ENCODE results near the gene RNU6-9. TPM values are rescaled to one million over a fixed set of nuclear protein-coding genes. Genes with fewer than 3 reads are reported as not detected.
A peak's percentile ranks its signal among the peaks of the same experiment; 100 is the strongest.

Gene RNU6-9
- polyA plus RNA-seq, 10 donors: not detected

DNA sequence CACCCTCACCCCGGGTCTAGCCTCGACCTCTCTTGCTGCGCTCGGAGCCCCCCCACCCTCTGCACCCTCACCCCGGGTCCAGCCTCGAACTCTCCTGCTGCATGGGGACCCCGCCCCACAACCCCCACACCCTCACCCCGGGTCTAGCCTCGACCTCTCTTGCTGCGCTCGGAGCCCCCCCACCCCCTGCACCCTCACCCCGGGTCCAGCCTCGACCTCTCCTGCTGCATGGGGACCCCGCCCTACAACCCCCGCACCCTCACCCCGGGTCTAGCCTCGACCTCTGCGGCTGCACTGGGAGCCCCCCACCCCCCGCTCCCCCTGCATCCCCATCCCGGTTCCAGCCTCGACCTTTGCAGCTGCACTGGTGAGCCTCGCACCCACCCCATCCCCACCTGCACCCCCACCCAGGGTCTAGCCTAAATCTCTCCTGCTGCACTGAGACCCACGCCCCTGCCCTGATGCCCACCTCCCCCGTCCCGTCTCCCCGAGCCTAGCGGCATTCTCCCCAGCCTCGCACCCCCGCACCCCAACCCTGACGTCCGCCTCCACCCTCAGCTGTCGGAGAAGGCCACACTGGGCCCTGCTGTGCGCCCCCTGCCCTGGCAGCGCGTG lies 32.0 kb upstream of the RNU6-9 start:
- DNase-seq: no peak

DNA sequence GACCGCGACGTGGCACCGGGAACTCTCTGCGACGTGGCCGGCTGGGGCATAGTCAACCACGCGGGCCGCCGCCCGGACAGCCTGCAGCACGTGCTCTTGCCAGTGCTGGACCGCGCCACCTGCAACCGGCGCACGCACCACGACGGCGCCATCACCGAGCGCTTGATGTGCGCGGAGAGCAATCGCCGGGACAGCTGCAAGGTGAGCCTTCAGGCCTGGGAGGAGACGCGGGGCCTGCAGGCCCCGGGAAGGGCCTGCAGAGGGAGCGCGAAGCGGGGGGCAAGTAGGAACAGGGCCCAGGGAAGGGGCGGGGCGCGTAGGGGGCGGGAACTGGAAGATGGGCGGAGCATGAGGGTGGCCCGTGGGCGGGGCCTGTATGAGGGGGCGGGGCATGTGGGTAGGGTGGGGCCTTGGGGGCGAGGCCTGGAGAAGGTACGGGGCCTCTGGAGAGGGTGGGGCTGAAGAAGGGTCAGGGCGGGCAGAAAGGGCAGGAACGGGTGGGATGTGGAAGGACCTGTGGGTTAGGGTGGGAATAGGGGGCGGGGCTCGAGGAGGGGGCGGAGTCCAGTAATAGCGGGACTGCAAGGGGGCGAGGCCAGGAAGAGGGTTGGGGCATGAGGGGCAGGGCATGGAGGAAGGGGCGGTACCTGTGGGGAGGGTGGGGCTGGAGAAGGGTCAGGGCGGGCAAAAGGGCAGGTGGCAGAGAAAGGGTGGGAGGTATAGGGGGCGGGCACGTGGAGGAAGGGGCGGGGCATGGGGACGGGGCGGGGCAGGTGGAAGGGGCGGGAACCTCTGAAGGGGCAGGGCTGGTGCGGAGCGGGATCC lies 31.3 kb upstream of the RNU6-9 start:
- DNase-seq: no peak

DNA sequence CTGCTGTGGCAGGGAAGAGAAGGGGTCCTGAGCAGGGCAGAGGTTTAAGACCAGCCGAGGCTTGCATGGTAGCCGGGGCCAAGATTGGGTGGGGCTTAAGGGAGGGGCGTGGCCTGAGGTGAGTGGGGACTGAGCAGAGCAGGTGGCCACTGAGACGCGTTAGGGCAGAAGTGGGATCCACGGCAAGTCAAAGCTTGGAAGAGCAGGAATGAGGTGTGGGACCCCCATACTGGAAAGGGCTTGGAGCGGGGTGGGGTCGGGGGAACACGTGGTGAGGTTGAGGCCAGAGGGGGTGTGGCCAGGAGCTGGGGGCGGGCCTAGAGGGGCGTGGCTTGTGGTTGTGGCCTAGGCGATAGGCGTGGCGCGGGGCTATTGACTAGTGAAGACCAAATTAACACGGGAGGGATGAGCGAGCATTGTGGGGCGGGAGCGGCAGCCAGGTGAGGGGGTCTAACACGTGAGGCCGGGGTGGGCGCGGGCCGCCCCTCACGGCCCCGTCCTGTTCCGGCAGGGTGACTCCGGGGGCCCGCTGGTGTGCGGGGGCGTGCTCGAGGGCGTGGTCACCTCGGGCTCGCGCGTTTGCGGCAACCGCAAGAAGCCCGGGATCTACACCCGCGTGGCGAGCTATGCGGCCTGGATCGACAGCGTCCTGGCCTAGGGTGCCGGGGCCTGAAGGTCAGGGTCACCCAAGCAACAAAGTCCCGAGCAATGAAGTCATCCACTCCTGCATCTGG lies 30.5 kb upstream of the RNU6-9 start:
- peak in 1 of 3 donors; percentile 67 for DNase-seq

DNA sequence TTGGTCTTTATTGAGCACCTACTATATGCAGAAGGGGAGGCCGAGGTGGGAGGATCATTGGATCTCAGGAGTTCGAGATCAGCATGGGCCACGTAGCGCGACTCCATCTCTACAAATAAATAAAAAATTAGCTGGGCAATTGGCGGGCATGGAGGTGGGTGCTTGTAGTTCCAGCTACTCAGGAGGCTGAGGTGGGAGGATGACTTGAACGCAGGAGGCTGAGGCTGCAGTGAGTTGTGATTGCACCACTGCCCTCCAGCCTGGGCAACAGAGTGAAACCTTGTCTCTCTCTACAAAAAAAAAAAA lies 30.0 kb upstream of the RNU6-9 start:
- DNase-seq: no peak

DNA sequence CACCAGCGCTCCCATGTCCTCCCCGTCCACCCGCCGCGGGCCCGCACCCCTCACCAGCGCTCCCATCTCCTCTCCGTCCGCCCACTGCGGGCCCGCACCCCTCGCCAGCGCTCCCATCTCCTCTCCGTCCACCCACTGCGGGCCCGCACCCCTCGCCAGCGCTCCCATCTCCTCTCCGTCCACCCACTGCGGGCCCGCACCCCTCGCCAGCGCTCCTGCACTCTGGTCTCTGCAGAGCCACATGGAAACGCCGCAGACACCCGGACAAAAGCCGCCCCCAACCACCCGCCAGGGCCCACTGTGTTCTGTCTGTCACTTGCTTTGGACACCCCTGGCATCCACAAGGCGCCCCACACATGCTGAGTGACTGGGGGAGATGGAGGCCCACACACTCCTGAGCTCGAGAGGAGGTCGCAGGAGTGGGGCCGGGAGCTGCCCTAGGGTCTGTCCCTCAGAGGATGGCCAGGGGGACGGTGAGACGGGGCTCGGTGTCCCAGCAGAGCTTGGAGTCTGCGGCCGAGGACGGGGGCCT lies 26.4 kb upstream of the RNU6-9 start:
- DNase-seq: no peak

DNA sequence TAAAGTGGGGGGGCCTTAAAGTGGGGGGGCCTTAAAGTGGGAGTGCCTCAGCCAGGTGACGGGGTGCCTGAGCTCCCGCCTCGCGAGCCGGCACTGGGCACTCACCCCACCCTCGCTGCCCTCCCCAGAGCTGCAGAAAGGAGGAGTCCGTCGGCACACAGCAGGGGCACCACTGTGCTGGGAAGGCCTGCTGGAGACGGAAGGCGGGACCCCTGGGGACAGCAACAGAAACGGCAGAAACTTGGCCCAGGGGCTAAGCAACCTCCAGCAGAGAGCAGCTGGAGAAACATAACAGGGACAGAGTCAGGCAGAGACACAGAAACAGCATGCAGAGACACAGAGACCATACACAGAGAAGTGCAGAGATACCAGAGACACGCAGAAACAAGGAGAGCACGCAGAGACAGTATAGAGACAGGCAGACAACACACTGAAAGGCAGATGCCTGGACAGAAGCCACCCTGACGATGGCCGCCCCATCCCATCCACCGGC lies 25.9 kb upstream of the RNU6-9 start:
- DNase-seq: peak in 1 of 3 donors; percentile 66

DNA sequence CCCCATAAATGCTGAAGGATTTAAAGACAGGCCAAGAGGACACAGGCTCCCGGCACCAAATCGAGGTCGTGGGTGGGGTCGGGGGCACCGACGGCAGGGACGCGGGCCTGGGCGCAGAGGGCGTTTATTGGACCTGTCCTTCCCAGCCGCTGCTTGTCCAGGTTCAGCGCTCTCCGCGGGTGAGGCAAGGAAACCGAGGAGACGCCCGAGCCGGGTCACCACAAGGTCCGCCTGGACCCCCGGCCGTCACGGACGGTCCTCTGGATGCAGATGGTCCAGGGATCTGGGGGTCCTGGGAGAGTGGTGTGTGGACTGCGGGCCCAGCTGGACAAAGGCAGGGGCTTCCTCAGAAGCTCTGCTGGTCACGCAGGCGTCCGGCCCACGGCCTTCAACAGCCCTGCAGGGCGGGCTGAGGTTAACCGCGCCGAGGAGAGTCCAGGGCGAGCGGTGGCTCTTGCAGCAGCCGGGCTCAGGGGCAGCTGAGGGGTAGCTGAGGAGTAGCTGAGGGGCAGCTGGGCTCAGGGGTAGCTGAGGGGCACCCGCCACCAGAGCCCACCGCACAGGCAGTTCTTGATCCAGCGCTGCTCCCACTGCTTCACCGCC lies 25.3 kb upstream of the RNU6-9 start:
- no peak for DNase-seq

DNA sequence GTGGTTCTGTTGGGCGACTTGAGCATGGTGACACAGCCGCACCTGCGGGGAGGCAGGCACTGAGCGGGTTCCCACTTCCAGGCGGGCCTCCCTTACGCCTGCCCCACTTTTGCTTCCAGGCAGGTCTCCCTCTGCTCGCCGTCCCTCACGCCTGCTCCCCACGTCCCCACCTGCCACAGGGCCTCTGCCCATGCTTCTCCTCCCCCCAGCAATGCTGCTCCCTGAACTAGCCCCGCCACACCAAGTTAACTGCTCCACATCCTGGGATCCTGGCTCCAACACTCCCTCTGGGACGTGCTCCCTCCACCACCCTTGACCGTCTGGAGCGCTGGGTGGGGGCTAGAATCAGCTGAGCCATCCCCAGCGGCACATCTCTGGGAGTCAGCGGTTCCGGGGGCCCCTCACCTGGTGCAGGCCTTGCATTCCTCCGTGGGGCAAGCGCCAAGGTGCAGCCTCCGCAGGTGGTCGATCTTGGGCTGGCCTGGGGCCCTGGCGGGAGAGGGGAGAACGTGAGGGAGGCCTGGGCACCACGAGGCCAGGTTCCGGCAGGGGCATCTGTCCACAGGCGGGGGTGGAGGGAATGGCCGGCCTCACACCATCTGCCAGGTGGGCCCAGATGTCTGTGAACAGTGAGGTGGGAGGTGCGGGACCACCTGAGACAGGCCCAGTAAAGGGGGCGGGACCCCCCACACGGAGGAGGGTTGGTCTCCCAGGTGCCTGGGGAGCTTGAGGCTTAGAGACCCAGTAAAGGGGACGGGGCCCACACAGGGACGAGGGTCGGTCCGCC lies 24.6 kb upstream of the RNU6-9 start:
- DNase-seq: no peak

DNA sequence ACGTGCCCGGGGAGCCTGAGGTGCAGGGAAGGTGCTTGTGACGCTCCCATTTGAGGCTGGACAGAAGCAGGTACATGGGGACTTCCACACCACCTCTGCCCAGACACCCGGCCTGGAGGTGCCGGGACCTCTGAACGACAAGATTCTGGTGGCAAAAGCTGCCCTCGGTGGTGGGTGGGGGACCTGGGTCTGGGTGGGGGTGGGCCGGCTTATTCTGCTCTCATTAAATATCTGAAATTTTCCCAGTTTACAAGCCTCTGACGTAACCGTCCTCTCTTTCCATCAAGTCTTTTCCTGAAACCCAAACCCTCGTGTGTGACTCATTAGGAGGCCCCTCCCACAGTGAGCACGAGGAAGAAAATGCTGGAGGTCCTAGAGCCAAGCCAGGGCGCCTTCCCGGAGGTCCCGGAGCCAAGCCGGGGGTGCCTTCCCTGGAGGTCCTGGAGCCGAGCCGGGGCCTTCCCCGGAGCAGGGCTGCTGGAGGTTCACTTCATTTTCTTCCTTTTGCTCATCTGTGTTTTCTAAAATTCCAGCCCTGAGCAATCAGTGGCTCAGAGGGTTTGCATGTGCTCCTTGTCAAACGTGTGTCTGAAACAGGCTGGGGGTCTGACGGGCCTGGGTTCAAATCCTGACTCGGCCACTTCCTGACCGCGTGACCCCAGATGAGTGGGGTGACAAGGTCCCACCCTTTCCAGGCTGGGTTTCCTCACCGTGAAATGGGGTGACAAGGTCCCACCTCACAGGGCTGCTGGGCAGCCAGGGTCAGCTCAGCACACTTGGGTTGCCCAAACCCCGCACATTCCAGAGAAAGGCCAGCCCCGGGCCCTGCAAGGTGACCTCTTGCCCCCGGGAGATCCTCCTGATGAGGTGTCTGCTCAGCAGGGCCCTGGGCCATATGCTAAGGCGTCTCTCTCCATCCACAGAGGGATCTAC lies 23.8 kb upstream of the RNU6-9 start:
- peak; percentile 46 to 91 (median 80) for DNase-seq

DNA sequence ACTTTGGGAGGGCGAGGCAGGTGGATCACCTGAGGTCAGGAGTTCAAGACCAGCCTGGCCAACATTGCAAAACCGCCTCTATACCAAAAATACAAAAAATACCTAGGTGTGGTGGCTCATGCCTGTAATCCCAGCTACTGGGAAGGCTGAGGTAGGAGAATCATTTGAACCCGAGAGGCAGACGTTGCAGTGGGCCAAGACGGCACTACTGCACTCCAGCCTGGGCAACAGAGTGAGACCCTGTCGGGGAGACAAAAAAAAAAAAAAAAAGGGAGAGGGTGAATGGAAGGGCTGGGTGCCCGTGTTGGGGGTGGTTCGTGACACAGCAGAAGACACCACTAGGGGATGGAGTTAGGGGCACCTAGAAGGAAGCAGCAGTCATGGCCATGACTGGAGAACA lies 23.0 kb upstream of the RNU6-9 start:
- no peak for DNase-seq

DNA sequence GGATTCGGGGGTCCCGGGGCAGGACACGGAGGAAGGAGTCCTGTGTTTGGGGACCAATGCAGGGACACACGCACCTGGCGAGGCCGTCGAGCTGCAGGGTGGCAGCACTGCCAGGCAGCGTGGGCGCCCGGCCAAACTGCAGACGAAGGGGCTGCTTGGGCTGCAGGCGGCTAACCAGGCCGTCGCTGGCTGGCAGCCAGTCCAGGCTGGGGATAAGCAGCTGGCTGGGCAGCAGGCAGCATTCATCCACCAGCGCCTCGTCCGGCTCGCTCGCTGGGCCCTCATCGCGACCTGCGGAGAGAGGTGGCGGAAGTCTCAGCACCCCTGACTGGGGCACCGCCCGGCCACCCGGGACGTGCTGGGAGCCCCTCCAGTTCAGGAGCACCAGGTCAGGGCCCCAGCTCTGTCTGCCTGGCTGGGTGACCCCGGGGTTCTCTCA lies 22.3 kb upstream of the RNU6-9 start:
- peak; percentile 51 to 70 (median 62) for DNase-seq

DNA sequence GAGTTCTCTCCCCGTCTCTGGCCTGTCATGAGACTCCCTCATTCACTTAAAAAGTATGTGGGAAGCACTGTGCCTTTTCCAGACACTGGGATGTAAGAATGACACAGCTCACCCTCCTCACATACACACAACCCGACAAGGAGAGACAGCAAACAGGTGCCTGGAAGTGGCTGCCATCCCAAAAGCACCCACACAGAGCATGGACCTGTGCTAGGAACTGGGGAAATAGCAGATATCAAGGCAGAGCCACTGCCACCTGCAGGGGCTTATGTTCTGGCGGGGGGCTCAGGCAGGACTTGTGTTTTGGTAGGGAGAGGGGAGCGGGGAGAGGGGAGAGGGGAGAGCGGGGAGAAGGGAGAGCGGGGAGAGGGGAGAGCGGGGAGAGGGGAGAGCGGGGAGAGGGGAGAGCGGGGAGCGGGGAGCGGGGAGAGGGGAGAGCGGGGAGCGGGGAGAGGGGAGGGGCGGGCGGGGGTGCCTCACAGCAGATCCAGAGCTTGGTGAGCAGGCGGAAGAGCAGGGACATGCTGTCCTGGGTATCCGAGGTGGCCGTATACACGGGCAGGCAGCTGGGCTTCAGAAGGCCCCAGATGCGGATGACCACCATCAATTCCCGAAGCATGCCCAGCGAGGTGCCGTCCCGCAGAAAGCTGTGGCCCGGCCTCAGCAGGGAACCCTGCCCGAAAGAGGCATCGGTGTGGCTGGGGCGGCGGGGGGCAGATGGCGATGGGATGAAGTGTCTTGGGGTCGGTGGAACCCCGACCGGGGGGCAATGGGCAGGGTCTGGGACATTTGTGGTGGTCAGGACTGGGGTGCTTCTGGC lies 21.6 kb upstream of the RNU6-9 start:
- peak in 1 of 3 donors; percentile 56 for DNase-seq

DNA sequence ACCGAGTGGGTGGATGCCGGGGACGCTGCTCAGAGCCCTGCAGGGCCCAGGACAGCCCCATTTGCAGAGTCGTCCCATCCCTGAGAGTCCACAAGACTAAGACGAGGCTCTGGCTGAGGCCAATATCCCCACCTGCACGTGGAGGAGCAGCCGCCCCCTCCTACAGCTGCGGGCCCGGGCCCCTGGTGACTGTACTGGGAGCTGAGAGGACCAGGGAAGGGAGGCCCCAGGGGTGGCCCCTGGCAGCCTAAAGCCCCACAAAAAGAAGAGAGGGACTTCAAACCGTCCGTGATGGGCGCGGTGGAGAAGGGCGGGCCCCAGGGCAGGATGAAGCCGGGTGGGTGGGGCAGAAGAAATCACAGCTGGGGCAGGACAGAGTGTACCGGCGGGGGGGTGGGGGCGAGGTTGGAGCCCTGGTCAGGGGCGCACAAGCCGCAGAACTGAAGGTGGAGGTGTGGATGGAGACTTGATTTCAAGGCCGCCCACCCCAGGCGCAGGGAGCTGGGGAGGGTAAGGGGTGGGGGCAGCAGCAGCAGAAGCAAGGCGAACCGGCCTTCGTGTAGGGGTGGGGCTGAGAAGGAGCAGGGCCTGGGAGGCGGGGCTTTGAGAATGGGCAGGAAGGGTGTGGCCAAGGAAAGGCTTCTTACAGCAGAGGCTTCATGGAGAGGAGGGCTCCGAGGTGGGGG lies 20.9 kb upstream of the RNU6-9 start:
- DNase-seq: peak in 1 of 3 donors; percentile 69

DNA sequence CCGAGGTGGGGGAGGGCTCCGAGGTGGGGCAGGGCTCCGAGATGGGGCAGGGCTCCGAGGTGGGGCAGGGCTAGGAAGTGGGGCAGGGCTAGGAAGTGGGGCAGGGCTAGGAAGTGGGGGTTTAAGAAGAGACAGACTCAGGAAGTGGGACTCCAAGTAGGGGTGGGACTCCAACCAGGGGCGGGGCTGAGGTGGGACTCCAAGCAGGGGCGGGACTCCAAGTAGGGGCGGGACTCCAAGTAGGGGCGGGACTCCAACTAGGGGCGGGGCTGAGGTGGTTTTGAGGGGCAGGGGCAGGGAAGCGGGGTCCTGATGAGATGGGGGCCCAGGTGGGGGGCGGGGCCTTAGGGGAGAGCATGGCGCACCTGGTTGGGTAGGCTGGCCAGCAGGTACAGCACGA lies 20.2 kb upstream of the RNU6-9 start:
- DNase-seq: no peak

DNA sequence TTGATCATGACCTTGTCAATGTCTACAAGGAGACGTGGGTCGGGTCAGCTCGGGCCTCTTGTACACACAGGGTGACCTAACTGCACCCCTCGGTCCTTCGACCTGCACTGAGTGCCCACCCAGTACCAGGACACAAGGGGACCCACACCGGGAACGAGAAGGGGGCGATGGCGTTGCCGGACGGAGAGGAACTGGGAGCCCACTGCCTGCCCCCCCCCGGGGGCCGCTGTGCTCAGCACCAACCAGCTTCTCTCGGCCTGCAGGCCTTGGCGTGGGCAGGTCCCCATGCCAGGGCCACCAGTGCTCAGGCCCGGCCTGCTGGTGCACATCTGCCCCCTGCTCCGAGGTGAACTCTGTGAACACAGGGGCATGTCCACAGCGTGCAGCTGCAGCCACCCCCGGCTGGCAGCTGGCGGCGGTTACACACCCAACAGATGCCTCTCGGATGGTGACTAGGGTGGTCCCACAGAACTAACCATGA lies 19.7 kb upstream of the RNU6-9 start:
- peak in 1 of 3 donors; percentile 53 for DNase-seq

DNA sequence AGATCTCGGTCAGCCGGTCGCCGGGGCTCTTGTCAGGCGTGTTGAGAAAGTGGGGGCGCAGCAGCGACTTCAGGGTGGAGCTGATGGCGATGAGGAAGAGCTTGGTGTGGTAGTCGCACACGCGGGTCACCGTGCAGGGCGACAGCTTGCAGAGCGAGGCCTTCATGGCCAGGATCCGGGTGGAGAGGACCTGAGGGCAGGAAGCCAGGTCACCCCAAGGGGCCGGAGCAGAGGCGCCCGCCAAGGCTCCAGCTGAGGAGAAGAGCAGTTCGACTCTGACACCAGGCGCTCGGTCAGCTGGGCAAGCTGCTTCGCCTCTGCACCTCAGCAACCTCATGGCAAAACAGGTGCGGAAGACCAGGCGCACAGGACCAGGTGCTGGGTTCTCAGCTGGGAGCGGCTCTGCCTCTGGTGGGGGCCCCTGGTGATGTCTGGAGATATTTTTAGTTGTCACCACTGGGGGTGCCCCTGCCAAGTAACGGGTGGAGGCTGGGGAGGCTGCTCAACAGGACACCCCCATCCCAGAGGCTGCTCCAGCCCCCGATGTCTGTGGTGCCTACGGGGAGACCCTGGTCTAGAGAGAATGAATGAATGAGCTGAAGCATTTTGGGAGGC lies 17.9 kb upstream of the RNU6-9 start:
- no peak for DNase-seq

DNA sequence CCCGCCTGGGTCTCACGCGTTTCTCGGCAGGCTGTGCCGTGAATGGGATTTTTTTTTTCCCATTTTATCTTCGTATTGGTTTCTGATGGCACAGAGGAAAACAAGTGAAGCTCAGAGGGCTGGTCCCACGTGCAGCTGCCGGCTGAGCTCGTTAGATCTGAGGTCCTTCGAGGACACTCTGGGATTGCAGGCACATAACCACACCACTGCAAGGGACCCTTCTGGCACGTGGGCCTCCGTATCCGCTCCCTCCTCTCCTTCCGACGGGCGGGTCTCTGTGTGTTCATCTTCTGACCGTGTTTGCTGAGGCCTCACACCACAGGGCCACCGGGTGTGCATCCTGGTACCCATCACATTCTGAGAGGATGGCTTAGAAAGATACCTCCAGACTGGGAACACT lies 17.2 kb upstream of the RNU6-9 start:
- DNase-seq: no peak

DNA sequence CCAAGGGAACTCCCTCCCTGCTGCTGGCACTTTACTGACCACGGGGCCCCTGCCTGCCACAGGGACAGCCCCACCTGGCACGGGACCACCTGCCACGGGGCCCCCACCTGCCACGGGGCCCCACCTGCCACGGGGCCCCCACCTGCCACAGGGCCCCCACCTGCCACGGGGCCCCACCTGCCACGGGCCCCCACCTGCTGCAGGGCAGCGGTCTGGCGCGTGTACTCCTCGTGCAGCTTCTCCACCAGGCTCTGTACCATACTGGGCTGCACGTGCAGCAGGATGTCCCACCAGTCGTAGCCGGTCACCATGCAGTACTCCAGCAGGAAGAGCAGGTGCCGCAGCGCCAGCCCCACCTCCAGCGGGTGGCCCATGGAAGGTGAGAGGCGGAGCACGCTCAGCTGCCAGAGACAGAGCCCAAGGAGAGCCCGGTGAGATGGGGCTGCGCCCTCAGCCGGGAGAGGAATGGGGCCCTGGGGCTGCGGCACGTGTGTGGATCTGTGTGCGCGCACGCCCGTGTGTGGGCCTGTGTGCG lies 16.4 kb upstream of the RNU6-9 start:
- DNase-seq: no peak

Measured in muscle of back (tissue), 11 donors.